ENCODE results near the gene MLST8.

MLST8 gene

DNA sequence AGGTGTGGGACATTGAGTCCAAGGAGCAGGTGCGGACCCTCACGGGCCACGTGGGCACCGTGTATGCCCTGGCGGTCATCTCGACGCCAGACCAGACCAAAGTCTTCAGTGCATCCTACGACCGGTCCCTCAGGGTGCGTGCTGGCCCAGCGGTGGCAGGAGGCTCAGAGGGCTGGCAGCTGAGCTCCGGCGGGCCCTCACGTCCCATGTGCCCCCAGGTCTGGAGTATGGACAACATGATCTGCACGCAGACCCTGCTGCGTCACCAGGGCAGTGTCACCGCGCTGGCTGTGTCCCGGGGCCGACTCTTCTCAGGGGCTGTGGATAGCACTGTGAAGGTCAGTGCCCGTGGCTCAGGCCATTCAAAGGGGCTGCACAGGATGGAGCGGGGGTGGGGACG, 29.2 kb upstream of the MLST8 start:
- Histone ChIP-seq H3K4me1 (ENCODE audit: control insufficient read depth, insufficient read depth, low read length) (peaks cover 7% of the 10 kb centered on the region), H3K36me3 (ENCODE audit: control insufficient read depth, insufficient read depth, low read length) (peaks cover 6% of the 10 kb centered on the region), H3K27me3 (ENCODE audit: control insufficient read depth, insufficient read depth, low read length) (no peaks in the 10 kb centered on the region), H3K9me3 (ENCODE audit: control insufficient read depth, low read length) (no peaks in the 10 kb centered on the region), H3K4me3 (ENCODE audit: low read length) (no peak overlapping the region), H3K9ac (ENCODE audit: low read length) (no peak overlapping the region)

GRCh38 chr16:2177101-2177500, 28.2 kb upstream of the MLST8 start:
- Histone ChIP-seq H3K9me3 (ENCODE audit: control insufficient read depth, low read length) (no peaks in the 10 kb centered on the region), H3K4me1 (ENCODE audit: control insufficient read depth, insufficient read depth, low read length) (peaks cover 7% of the 10 kb centered on the region), H3K4me3 (ENCODE audit: low read length) (no peak overlapping the region), H3K36me3 (ENCODE audit: control insufficient read depth, insufficient read depth, low read length) (peaks cover 6% of the 10 kb centered on the region), H3K9ac (ENCODE audit: low read length) (no peak overlapping the region), H3K27me3 (ENCODE audit: control insufficient read depth, insufficient read depth, low read length) (no peaks in the 10 kb centered on the region)

DNA sequence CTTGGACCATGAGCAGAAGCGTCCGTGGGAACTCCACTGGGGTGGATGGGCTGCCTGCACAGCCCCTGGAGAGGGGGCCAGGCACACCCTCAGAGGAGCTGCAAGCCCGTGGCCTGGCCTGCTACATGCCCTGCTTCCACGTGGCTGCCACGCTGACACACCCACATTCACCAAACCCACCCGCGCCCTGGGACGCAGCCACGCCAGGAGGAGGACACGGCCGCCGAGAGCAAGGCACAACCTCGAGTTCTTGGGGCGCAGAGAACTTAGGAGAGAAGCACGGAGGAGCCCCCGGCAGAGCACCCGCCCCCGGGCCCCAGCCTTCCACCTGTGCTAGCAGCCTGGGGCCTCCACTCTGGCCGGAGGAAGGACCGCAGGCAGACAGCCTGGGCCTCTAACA, 27.7 kb upstream of the MLST8 start:
- Histone ChIP-seq H3K4me1 (ENCODE audit: control insufficient read depth, insufficient read depth, low read length) (peaks cover 7% of the 10 kb centered on the region), H3K27me3 (ENCODE audit: control insufficient read depth, insufficient read depth, low read length) (no peaks in the 10 kb centered on the region), H3K36me3 (ENCODE audit: control insufficient read depth, insufficient read depth, low read length) (peaks cover 6% of the 10 kb centered on the region), H3K4me3 (ENCODE audit: low read length) (no peak overlapping the region), H3K9ac (ENCODE audit: low read length) (no peak overlapping the region), H3K9me3 (ENCODE audit: control insufficient read depth, low read length) (no peaks in the 10 kb centered on the region)

DNA sequence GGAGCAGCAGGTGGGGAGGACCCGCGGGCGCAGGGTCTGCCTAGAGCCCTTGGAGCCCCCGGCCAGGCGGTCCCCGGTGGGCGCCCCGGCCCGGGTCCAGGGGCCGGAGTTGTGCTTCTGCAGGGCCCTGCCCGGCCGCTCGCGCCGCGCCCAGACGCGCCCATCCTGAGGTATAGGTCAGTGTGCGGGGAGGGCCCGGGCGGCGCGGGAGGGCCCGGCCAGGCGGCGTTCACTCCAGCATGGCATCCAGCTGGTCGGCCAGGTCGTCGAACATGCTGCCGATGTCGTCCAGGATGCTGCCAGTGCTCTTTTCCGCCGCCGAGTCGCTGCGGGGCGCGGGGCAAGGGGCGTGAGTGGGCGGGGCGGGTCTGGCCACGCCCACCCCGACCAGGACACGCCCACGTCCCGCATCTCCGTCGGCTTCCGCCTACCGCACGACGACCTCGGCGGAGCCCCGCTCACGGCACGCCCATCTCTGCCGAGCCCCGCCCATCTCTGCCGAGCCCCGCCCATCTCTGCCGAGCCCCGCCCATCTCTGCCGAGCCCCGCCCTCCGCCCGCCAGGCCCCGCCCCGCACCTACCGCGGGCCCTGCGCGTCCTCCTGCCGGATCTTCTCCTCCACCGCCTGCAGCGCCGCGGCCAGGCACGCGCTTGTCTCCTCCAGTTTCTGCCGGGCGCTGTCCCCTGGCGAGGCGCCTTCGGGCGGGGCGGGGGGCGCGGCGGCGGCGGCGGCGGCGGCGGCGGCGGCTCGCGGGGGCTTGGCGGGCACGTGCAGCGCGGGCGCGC, 26.7 kb upstream of the MLST8 start:
- Histone ChIP-seq H3K9me3 (ENCODE audit: control insufficient read depth, low read length) (no peaks in the 10 kb centered on the region), H3K27me3 (ENCODE audit: control insufficient read depth, insufficient read depth, low read length) (no peaks in the 10 kb centered on the region), H3K9ac (ENCODE audit: low read length) (no peak overlapping the region), H3K4me1 (ENCODE audit: control insufficient read depth, insufficient read depth, low read length) (no peaks in the 10 kb centered on the region), H3K4me3 (ENCODE audit: low read length) (no peak overlapping the region), H3K36me3 (ENCODE audit: control insufficient read depth, insufficient read depth, low read length) (peaks cover 6% of the 10 kb centered on the region)

DNA sequence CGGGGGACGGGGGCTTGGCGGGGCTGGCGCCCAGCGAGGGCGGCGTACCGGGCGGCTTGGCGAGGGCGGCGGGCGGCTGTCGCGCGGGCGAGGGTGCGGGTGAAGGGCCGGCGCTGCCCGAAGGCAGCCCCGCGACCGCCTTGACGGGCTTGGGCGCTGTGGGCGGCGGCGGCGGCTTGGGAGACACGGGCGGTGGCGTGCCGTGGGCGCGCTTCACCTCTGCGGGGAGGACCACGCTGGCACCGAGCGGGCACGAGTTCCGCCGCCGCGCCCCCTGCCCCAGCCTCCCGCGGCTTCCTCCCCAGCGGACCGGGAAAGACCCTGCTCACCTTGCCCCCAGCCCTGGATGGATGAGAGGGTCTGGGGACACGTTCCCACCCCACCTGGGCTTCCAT, 26.1 kb upstream of the MLST8 start:
- no peaks in the 10 kb centered on the region for H3K9me3 ChIP-seq (ENCODE audit: control insufficient read depth, low read length)
- H3K9ac ChIP-seq (ENCODE audit: low read length) = no peak overlapping the region
- H3K36me3 ChIP-seq (ENCODE audit: control insufficient read depth, insufficient read depth, low read length) = peaks cover 2% of the 10 kb centered on the region
- H3K4me3 ChIP-seq (ENCODE audit: low read length) = no peak overlapping the region
- H3K4me1 ChIP-seq (ENCODE audit: control insufficient read depth, insufficient read depth, low read length) = no peaks in the 10 kb centered on the region
- no peaks in the 10 kb centered on the region for H3K27me3 ChIP-seq (ENCODE audit: control insufficient read depth, insufficient read depth, low read length)

- Histone ChIP-seq H3K36me3 (ENCODE audit: control insufficient read depth, insufficient read depth, low read length) (no peaks in the 10 kb centered on the region), H3K27me3 (ENCODE audit: control insufficient read depth, insufficient read depth, low read length) (no peaks in the 10 kb centered on the region), H3K9ac (ENCODE audit: low read length) (no peak overlapping the region), H3K9me3 (ENCODE audit: control insufficient read depth, low read length) (no peaks in the 10 kb centered on the region), H3K4me1 (ENCODE audit: control insufficient read depth, insufficient read depth, low read length) (no peaks in the 10 kb centered on the region), H3K4me3 (ENCODE audit: low read length) (no peak overlapping the region)
These were observed 25.7 kb upstream of the MLST8 start for GRCh38 chr16:2179576-2179975.

DNA sequence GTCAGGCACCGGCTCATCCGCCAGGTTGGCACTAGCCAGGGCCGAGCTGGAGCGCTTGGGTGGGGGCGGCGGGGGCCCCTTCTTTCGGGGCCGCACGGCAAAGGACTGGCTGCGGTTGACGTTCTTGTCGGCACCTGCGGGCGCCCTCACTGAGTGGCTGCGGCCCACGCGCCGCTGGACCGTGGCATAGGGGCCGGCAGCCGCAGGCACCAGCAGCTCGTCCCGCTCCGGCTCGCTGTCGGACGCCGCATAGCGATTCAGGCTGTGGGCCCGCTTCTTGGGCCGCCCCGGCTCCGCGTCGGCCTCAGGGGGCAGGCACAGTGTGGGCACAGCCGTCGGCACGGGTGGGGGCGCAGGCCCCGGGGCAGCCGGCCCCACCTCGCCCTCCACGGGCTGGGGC, 24.8 kb upstream of the MLST8 start:
- no peaks in the 10 kb centered on the region for H3K9me3 ChIP-seq (ENCODE audit: control insufficient read depth, low read length)
- H3K9ac ChIP-seq (ENCODE audit: low read length) = no peak overlapping the region
- no peaks in the 10 kb centered on the region for H3K27me3 ChIP-seq (ENCODE audit: control insufficient read depth, insufficient read depth, low read length)
- H3K4me3 ChIP-seq (ENCODE audit: low read length) = no peak overlapping the region
- H3K36me3 ChIP-seq (ENCODE audit: control insufficient read depth, insufficient read depth, low read length) = no peaks in the 10 kb centered on the region
- H3K4me1 ChIP-seq (ENCODE audit: control insufficient read depth, insufficient read depth, low read length) = no peaks in the 10 kb centered on the region

DNA sequence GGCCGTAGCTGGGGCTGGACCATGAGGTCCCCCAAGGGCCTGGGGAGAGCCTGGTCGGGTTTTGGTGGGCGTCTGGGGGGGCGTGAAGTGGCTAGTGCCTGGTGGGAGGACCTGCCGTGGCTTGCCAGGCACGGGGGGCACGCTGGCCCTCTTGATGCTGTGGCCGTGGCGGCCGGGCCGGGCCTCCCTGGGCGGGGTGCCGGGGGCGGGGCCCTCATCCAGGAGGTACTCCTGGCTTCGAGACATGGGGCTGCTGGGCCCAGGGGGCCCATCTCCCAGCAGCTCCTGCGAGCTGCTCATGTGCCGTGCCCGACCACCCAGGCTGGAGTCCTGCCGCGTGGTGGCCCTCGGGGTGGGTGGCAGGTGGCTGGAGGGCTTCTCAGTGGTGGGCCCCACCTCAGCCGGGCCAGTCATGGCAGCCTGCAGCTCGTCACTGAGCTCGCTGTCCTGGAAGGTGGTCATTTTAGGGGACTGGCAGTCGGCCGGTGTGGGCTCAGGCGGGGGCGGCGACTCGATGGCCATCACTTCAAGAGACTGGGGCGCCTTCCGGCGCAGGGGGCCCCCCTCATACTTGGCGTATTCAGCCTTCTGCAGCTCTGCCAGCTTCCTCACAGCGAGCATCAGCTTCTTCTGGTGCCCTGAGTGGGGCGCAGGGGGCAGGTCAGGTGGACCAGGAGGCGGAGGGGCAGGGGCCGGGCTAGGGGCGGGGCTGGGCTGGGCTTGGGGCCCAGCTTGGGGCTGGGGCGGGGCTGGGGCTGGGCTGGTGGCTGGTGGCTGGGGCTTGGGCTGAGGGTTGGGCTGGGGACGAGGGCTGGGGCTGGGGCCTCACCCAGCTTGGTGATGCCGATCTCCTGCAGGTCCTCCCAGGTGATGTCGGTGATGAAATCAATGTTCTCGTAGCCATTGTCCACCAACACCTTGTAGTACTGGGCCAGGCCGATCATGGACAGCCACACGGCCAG, 24.0 kb upstream of the MLST8 start:
- no peak overlapping the region for H3K9ac ChIP-seq (ENCODE audit: low read length)
- H3K4me1 ChIP-seq (ENCODE audit: control insufficient read depth, insufficient read depth, low read length) = no peaks in the 10 kb centered on the region
- H3K36me3 ChIP-seq (ENCODE audit: control insufficient read depth, insufficient read depth, low read length) = no peaks in the 10 kb centered on the region
- no peak overlapping the region for H3K4me3 ChIP-seq (ENCODE audit: low read length)
- no peaks in the 10 kb centered on the region for H3K27me3 ChIP-seq (ENCODE audit: control insufficient read depth, insufficient read depth, low read length)
- no peaks in the 10 kb centered on the region for H3K9me3 ChIP-seq (ENCODE audit: control insufficient read depth, low read length)

GRCh38 chr16:2181952-2182351, 23.3 kb upstream of the MLST8 start:
- Histone ChIP-seq H3K36me3 (ENCODE audit: control insufficient read depth, insufficient read depth, low read length) (no peaks in the 10 kb centered on the region), H3K4me1 (ENCODE audit: control insufficient read depth, insufficient read depth, low read length) (no peaks in the 10 kb centered on the region)

DNA sequence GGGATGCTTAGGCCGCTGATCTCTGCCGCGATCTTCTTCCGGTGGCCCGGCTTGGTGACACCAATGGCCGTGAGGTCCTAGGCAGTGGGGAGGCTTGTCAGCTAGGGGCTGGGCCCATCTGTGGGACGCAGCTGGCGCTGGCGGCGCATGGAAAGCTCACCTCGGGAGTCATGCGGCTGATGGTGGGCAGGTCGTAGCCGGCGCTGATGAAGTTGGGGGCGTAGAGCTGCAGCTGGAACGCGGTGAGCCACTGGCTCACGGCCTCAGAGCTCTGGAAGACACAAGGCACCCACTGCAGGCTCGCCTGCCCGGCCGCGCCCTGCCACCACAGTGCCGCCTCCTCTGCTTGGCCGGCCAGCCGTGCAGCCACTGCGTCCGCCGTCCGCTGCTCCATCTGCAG, 21.6 kb upstream of the MLST8 start:
- Histone ChIP-seq H3K4me3 (ENCODE audit: low read length) (no peak overlapping the region), H3K9ac (ENCODE audit: low read length) (no peak overlapping the region), H3K9me3 (ENCODE audit: control insufficient read depth, low read length) (no peaks in the 10 kb centered on the region), H3K36me3 (ENCODE audit: control insufficient read depth, insufficient read depth, low read length) (no peaks in the 10 kb centered on the region), H3K4me1 (ENCODE audit: control insufficient read depth, insufficient read depth, low read length) (no peaks in the 10 kb centered on the region), H3K27me3 (ENCODE audit: control insufficient read depth, insufficient read depth, low read length) (no peaks in the 10 kb centered on the region)

More at GRCh38 chr16:2181952-2182351, 23.3 kb upstream of the MLST8 start:
- H3K27me3 ChIP-seq (ENCODE audit: control insufficient read depth, insufficient read depth, low read length) = no peaks in the 10 kb centered on the region
- no peak overlapping the region for H3K4me3 ChIP-seq (ENCODE audit: low read length)
- H3K9me3 ChIP-seq (ENCODE audit: control insufficient read depth, low read length) = no peaks in the 10 kb centered on the region
- no peak overlapping the region for H3K9ac ChIP-seq (ENCODE audit: low read length)

DNA sequence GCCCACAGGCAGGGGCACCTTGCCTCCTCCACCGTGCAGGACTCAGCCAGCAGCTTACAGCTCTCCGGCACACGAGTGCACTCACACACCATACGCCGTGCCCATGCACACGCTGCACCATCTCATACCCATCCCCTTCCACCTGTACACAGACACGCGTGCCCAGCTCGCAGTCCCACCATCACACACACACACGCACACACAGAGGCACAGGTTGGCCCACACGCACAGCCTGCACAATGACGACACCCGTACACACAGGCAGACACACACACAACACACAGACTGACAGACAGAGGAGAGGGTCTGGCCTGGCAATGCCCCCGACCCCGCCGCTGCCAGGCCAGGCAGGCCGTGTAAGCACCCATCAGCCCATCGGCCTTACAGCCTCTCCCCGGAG, 20.9 kb upstream of the MLST8 start:
- Histone ChIP-seq H3K36me3 (ENCODE audit: control insufficient read depth, insufficient read depth, low read length) (no peaks in the 10 kb centered on the region), H3K4me3 (ENCODE audit: low read length) (no peak overlapping the region), H3K9me3 (ENCODE audit: control insufficient read depth, low read length) (no peaks in the 10 kb centered on the region), H3K27me3 (ENCODE audit: control insufficient read depth, insufficient read depth, low read length) (no peaks in the 10 kb centered on the region), H3K9ac (ENCODE audit: low read length) (no peak overlapping the region), H3K4me1 (ENCODE audit: control insufficient read depth, insufficient read depth, low read length) (no peaks in the 10 kb centered on the region)

- Histone ChIP-seq H3K4me3 (ENCODE audit: low read length) (no peak overlapping the region), H3K9me3 (ENCODE audit: control insufficient read depth, low read length) (no peaks in the 10 kb centered on the region), H3K4me1 (ENCODE audit: control insufficient read depth, insufficient read depth, low read length) (no peaks in the 10 kb centered on the region), H3K9ac (ENCODE audit: low read length) (no peak overlapping the region), H3K36me3 (ENCODE audit: control insufficient read depth, insufficient read depth, low read length) (no peaks in the 10 kb centered on the region), H3K27me3 (ENCODE audit: control insufficient read depth, insufficient read depth, low read length) (no peaks in the 10 kb centered on the region)
These were observed 20.3 kb upstream of the MLST8 start for GRCh38 chr16:2184962-2185361.
